ENCODE results near the gene ISCU.
"Not testable (repeated sequence)": the region's sequence is repeated elsewhere in the genome, so short reads cannot be mapped to it uniquely, and the experiment has no call there.

Gene ISCU

DNA sequence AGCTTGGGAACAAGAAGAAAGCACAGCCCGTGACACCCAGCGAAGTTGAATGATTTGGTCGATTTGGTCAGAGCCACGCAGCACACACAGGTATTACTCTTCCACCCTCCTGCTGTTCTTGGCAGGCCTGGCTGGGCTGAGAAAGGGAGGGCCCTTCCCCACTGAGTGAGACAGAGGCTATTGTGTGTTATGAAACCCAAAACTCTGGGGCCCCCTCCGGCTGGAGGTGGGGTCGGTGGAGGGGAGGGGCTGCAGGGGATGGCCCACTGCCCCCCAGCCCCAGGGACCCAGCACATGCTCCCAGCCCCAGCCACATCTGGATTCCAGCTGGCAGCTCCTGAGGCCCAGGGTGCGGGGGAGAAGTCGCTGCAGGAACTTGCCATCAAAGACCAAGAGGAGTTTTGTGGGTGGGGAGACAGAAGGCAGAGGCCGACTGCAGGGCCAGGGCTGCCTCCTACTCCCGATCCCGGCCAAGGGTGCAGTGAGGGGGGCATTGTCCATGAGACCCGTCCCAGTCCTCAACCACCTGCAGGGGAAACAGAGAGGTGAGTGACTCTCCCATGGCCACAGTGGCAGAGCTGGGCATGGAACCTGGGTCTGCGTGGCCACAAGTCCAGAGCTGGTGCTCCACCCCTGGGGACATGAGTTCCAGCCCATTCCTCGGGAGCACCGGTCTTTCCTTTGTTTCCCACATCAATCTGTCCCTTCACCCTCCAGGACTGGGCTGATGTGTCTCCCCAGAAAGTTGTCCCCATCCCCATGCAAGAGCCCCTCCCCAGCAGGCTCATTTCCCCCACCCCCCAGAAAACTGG is 26.8 kb downstream of the ISCU start:
- Histone ChIP-seq H3K4me3 (ENCODE audit: low read length) (no peak overlapping the region), H2AFZ (ENCODE audit: low read depth, low read length) (no peak overlapping the region), H3K4me1 (ENCODE audit: low read length) (peaks cover 4% of the 10 kb centered on the region; the same call in 1 of the 2 replicates), H3K9ac (ENCODE audit: low read length) (no peak overlapping the region), H3K9me3 (ENCODE audit: insufficient read depth, low read length) (no peaks in the 10 kb centered on the region), H3K36me3 (replicated peaks; ENCODE audit: low read depth, low read length) (no peaks in the 10 kb centered on the region), H3K79me2 (ENCODE audit: low read length) (no peaks in the 10 kb centered on the region), H3K4me2 (ENCODE audit: low read length) (no peak overlapping the region), H3K27ac (ENCODE audit: low read length) (no peak overlapping the region), H4K20me1 (ENCODE audit: insufficient read depth, low read length) (no peaks in the 10 kb centered on the region), H3K27me3 (ENCODE audit: low read depth, low read length) (peaks cover 9% of the 10 kb centered on the region)
- TF ChIP-seq EZH2phosphoT487 (IDR thresholded peaks at IDR 0.05; ENCODE audit: low read depth) (no peak), CTCF (IDR thresholded peaks at IDR 0.05; ENCODE audit: low read depth, low read length) (no peak)

- Histone ChIP-seq H2AFZ (ENCODE audit: low read depth, low read length) (no peak overlapping the region), H3K36me3 (replicated peaks; ENCODE audit: low read depth, low read length) (no peaks in the 10 kb centered on the region), H3K27me3 (ENCODE audit: low read depth, low read length) (peaks cover 3% of the 10 kb centered on the region), H4K20me1 (ENCODE audit: insufficient read depth, low read length) (no peaks in the 10 kb centered on the region), H3K9me3 (ENCODE audit: insufficient read depth, low read length) (no peaks in the 10 kb centered on the region), H3K9ac (ENCODE audit: low read length) (no peak overlapping the region), H3K27ac (ENCODE audit: low read length) (no peak overlapping the region), H3K4me2 (ENCODE audit: low read length) (no peak overlapping the region), H3K4me1 (ENCODE audit: low read length) (peaks cover 4% of the 10 kb centered on the region; the same call in 1 of the 2 replicates), H3K79me2 (ENCODE audit: low read length) (no peaks in the 10 kb centered on the region), H3K4me3 (ENCODE audit: low read length) (no peak overlapping the region)
- TF ChIP-seq EZH2phosphoT487 (IDR thresholded peaks at IDR 0.05; ENCODE audit: low read depth) (no peak), CTCF (IDR thresholded peaks at IDR 0.05; ENCODE audit: low read depth, low read length) (no peak)
Observed at GRCh38 chr12:108589840-108590229, 27.4 kb downstream of the ISCU start.

DNA sequence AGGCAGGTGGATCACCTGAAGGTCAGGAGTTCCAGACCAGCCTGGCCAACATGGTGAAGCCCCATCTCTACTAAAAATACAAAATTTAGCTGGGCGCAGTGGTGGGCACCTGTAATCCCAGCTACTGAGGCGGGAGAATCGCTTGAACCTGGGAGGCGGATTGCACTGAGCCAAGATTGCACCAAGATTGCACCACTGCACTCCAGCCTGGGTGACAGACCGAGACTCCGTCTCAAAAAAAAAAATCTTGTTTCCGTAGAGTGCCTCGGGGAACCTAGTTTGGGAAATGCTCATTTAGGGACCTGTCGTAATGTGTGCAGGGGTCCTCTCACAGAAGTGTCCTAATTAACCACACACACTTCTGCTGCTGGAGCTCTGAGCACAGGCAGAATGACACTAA is 28.1 kb downstream of the ISCU start:
- H3K9ac ChIP-seq (ENCODE audit: low read length); H2AFZ ChIP-seq (ENCODE audit: low read depth, low read length); H3K27ac ChIP-seq (ENCODE audit: low read length); H4K20me1 ChIP-seq (ENCODE audit: insufficient read depth, low read length); H3K79me2 ChIP-seq (ENCODE audit: low read length); H3K4me1 ChIP-seq (ENCODE audit: low read length); H3K36me3 ChIP-seq (replicated peaks; ENCODE audit: low read depth, low read length); H3K4me2 ChIP-seq (ENCODE audit: low read length); H3K27me3 ChIP-seq (ENCODE audit: low read depth, low read length); H3K9me3 ChIP-seq (ENCODE audit: insufficient read depth, low read length); H3K4me3 ChIP-seq (ENCODE audit: low read length): not testable (repeated sequence)

DNA sequence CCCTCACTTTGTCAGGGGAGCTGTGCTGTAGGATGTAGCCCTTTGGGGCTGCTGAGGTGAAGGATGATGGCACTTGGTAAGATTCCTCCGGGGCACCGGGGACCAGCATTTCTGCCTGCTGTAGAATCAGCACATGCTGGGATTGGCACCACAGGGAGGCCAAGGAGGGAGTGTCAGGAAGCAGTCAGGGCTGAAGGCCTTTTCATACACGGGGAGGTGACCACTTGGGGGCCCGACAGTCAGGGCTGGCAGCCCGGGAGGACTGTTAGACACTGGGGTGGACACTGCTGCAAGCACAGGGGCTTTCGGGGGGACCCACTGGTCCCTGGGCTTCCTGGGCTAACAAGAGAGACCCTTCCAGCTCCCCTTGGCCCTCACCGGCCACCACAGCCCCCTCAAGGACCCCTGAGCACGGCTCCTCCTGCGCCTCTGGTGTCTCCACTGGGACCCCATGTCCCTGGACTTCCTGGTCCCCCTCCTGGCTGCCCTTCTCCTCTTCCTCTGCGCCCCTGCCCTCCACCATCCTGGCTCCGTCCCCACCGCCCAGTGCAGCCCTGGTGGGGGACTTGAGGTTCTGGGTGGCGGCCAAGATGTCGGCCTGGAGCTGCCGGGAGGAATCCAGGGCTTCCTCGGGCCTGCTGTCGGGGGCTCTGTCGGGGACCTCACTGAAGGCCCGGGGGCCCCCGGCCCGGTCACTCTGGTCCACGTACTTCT is 29.0 kb downstream of the ISCU start:
- Histone ChIP-seq H3K9me3 (ENCODE audit: insufficient read depth, low read length) (no peaks in the 10 kb centered on the region), H2AFZ (ENCODE audit: low read depth, low read length) (no peak overlapping the region), H3K79me2 (ENCODE audit: low read length) (no peaks in the 10 kb centered on the region), H3K4me2 (ENCODE audit: low read length) (no peak overlapping the region), H3K36me3 (replicated peaks; ENCODE audit: low read depth, low read length) (no peaks in the 10 kb centered on the region), H4K20me1 (ENCODE audit: insufficient read depth, low read length) (no peaks in the 10 kb centered on the region), H3K27me3 (ENCODE audit: low read depth, low read length) (no peaks in the 10 kb centered on the region), H3K4me3 (ENCODE audit: low read length) (no peak overlapping the region), H3K4me1 (ENCODE audit: low read length) (peaks cover 2% of the 10 kb centered on the region; the same call in 1 of the 2 replicates), H3K27ac (ENCODE audit: low read length) (no peak overlapping the region), H3K9ac (ENCODE audit: low read length) (no peak overlapping the region)
- TF ChIP-seq EZH2phosphoT487 (IDR thresholded peaks at IDR 0.05; ENCODE audit: low read depth) (no peak), CTCF (IDR thresholded peaks at IDR 0.05; ENCODE audit: low read depth, low read length) (no peak)

Data from OCI-LY3 (cell line).